Ascending aorta (tissue), 2 donors: Measurements from ENCODE around the gene ADCY9. TPM values are rescaled to one million over a fixed set of nuclear protein-coding genes. Genes with fewer than 3 reads are reported as not detected.

Experiments
- DNase-seq, 2 donors: peaks; one replicate each; pipeline ENCODE4 v3.0.0-alpha.2; 2019; ENCODE audit warnings: low spot score in 2 of 2
- H3K27ac ChIP-seq, 2 donors: fragments of 200-600 bp; sonication (generic); one replicate each; pipeline ENCODE4 v1.5.1; 2016 to 2017; ENCODE audit warnings: mild to moderate bottlenecking in 1 of 2
- H3K27me3 ChIP-seq: fragments of 200-600 bp; sonication (generic); one replicate; pipeline ENCODE4 v1.5.1; 2017
- H3K36me3 ChIP-seq, 2 donors: fragments of 200-600 bp; sonication (generic); one replicate each; pipeline ENCODE4 v1.5.1; 2016
- H3K4me1 ChIP-seq, 2 donors: fragments of 200-600 bp; sonication (generic); one replicate each; pipeline ENCODE4 v1.5.1; 2016 to 2017; ENCODE audit warnings: mild to moderate bottlenecking in 1 of 2
- H3K4me3 ChIP-seq, 2 donors: fragments of 200-600 bp; sonication (generic); one replicate each; pipeline ENCODE4 v1.5.1; 2016 to 2017; ENCODE audit warnings: mild to moderate bottlenecking in 1 of 2
- H3K9me3 ChIP-seq, 2 donors: fragments of 200-600 bp; sonication (generic); one replicate each; pipeline ENCODE4 v1.5.1; 2016
- intact Hi-C: fragments of 100-400 bp; cut with DNase I; formaldehyde crosslinking; loops from one replicate; pipeline ENCODE4 v1.15.1; 2023
- total RNA-seq: library from RNA; depleted of rRNA; stranded (reverse); fragments of >200 nt; gene quantifications from one replicate; pipeline ENCODE4 v1.1.0, GENCODE V29; 2016
- TF ChIP-seq, protein P1 (sequence below), 3 experiments: fragments of 200-600 bp in 2 of 3; fragments of 450-650 bp in 1 of 3; sonication (generic) in 2 of 3; IDR thresholded peaks; one replicate each; pipeline ENCODE4 v1.5.1; 2016 to 2019; ENCODE audit warnings: antibody characterized with exemption in 3 of 3, mild to moderate bottlenecking in 1 of 3, moderate library complexity in 1 of 3

Gene ADCY9
- total RNA-seq, 1 donor from 2014 or later: 49.7 TPM

DNA sequence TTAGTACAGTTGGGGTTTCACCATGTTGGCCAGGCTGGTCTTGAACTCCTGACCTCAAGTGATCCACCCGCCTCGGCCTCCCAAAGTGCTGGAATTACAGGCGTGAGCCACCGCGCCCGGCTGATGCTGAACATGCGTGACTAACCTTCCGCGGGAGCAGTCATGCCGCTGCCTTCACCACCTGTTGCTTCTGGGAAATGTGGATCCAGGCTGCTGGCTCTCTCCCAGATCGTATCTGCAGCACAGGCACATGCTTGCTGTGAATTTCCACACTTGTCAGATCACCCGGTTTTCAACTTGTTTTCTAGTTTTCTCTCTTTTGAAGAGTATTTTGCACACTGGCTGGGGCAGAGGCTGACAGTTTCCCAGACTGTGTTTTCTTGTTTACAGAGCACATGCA is 97.9 kb downstream of the ADCY9 start:
- peaks cover 4 to 17% of the 10 kb centered on the region in 2 donors for H3K4me1 ChIP-seq
- TF ChIP-seq, protein P1, sequence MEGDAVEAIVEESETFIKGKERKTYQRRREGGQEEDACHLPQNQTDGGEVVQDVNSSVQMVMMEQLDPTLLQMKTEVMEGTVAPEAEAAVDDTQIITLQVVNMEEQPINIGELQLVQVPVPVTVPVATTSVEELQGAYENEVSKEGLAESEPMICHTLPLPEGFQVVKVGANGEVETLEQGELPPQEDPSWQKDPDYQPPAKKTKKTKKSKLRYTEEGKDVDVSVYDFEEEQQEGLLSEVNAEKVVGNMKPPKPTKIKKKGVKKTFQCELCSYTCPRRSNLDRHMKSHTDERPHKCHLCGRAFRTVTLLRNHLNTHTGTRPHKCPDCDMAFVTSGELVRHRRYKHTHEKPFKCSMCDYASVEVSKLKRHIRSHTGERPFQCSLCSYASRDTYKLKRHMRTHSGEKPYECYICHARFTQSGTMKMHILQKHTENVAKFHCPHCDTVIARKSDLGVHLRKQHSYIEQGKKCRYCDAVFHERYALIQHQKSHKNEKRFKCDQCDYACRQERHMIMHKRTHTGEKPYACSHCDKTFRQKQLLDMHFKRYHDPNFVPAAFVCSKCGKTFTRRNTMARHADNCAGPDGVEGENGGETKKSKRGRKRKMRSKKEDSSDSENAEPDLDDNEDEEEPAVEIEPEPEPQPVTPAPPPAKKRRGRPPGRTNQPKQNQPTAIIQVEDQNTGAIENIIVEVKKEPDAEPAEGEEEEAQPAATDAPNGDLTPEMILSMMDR (IDR thresholded peaks at IDR 0.05): no peak
- peak overlapping the region; percentile 7 to 67 for H3K27ac ChIP-seq
- intact Hi-C loops: loop anchor here (5.0 kb wide), 1 partner anchor 94 kb away; no protein-coding TSS in a partner anchor
- no peak overlapping the region for H3K4me3 ChIP-seq
- H3K9me3 ChIP-seq: no peaks in the 10 kb centered on the region
- H3K36me3 ChIP-seq: no peaks in the 10 kb centered on the region
- DNase-seq: no peak
- no peaks in the 10 kb centered on the region for H3K27me3 ChIP-seq

DNA sequence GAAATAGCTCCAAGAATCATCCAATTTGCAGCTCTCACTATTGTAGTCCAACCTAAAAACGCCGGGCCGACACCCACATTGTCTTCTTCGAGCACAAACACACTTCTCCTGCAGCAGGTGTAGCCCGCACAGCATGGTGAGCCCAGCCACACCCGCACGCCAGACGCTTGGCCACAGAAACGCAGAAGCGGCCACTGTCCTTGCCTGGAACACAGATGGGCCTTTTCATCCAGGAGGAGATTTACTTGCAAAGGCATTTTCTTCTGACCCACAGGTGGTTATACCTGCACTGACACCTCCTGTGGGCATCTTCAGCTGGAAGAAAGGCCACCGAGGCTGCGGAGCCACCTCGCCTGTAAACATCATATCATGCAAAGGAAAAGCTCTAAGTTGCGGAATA is 98.4 kb downstream of the ADCY9 start:
- no peak for DNase-seq
- no peaks in the 10 kb centered on the region for H3K9me3 ChIP-seq
- intact Hi-C loops: loop anchor here (5.0 kb wide), 1 partner anchor 94 kb away; no protein-coding TSS in a partner anchor
- H3K27ac ChIP-seq: peak overlapping the region; percentile 7 to 67
- H3K4me3 ChIP-seq: no peak overlapping the region
- peaks cover 4 to 18% of the 10 kb centered on the region in 2 donors for H3K4me1 ChIP-seq
- TF ChIP-seq, protein P1 (IDR thresholded peaks at IDR 0.05): no peak
- no peaks in the 10 kb centered on the region for H3K36me3 ChIP-seq
- H3K27me3 ChIP-seq: no peaks in the 10 kb centered on the region

DNA sequence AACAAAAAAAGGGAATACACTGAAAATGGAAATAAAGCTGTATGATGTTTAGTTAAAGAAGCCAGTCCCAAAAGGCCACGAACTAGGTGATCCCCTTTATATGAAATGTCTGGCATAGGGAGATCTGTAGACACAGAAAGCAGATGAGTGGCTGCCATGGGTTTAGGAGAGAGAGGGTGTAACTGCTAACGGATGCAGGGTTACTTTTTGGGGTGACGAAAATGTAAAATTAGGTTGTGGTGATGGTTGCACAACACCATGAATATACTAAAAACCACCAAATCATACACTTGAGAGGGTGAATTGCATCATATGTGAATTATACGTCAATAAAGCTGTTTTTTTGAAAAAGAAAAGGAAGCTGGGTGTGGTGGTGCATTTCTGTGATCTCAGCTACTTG is 99.6 kb downstream of the ADCY9 start:
- no peak overlapping the region for H3K4me3 ChIP-seq
- H3K27ac ChIP-seq: peak overlapping the region; percentile 44 to 83
- H3K27me3 ChIP-seq: no peaks in the 10 kb centered on the region
- H3K36me3 ChIP-seq: no peaks in the 10 kb centered on the region
- intact Hi-C loops: loop anchor here (5.0 kb wide), 1 partner anchor 96 kb away; no protein-coding TSS in a partner anchor
- DNase-seq: no peak
- no peaks in the 10 kb centered on the region for H3K9me3 ChIP-seq
- TF ChIP-seq, protein P1 (IDR thresholded peaks at IDR 0.05): no peak
- peaks cover 4 to 21% of the 10 kb centered on the region in 2 donors for H3K4me1 ChIP-seq

DNA sequence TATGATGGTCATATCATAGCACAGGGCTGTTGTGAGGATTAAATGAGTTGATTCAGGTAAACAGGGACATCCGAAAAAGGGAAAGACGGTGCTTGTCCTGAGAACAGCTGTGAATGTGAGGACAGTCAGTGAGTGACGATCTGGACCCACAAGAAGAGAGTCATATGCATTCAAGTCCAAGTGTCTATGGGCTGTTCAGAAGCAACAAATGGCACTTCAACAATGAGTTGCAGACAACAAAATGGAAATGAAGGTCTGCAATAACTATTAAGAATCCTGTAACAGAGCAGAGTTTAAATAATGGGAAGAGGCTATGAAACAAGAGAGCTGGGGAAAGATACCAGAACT is 100.3 kb downstream of the ADCY9 start:
- intact Hi-C loops: loop anchor here (5.0 kb wide), 1 partner anchor 96 kb away; no protein-coding TSS in a partner anchor
- Histone ChIP-seq H3K27me3 (no peaks in the 10 kb centered on the region), H3K27ac (peak overlapping the region; percentile 52 to 83), H3K9me3 (no peaks in the 10 kb centered on the region), H3K4me1 (peaks cover 4 to 21% of the 10 kb centered on the region in 2 donors), H3K4me3 (no peak overlapping the region), H3K36me3 (no peaks in the 10 kb centered on the region)
- TF ChIP-seq, protein P1 (IDR thresholded peaks at IDR 0.05): no peak
- DNase-seq: no peak

DNA sequence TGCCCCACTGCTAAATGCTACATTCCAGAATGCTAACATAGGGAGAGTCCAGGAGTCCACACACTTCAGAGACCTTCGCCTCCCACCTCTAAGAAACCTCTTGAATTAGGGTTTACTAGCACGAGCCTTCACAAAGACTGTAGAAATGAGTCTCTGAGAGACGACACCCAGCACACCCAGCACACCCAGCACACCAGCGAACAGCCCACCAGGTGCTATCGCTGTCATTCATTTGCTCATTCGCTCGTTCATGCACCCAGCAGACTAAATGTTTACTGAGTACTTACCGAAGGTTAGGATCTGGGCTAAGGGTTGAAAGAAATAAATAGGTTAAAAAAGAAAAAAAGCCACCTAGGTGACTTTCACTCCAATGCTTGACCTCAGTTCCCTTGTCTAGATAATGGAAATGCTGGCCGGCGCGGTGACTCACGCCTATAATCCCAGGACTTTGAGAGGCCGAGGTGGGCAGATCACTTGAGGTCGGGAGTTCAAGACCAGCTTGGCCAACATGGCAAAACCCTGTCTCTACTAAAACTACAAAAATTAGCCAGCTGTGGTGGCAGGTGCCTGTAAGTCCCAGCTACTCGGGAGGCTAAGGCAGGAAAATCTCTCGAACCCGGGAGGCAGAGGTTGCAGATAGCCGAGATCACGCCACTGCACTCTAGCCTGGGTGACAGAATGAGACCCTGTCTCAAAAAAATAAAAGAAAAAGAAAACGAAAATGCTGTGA is 100.8 kb downstream of the ADCY9 start:
- Histone ChIP-seq H3K4me1 (peaks cover 4 to 21% of the 10 kb centered on the region in 2 donors), H3K9me3 (no peaks in the 10 kb centered on the region), H3K27ac (peak overlapping the region; percentile 52 to 83), H3K27me3 (no peaks in the 10 kb centered on the region), H3K36me3 (no peaks in the 10 kb centered on the region), H3K4me3 (no peak overlapping the region)
- intact Hi-C loops: loop anchor here (5.0 kb wide), 1 partner anchor 97 kb away; no protein-coding TSS in a partner anchor
- no peak for DNase-seq
- TF ChIP-seq, protein P1 (IDR thresholded peaks at IDR 0.05): no peak
